BLaER1 (cell line): ENCODE results near the gene CD3G.
A peak's percentile ranks its signal among the peaks of the same experiment; 100 is the strongest.

Experiments used
- H3K27ac ChIP-seq: shearing (Covaris generic); formaldehyde crosslinking; 2 replicates; pipeline ENCODE4 v1.8.1; 2022
- H3K27me3 ChIP-seq: shearing (Covaris generic); formaldehyde crosslinking; 2 replicates; pipeline ENCODE4 v1.8.1; 2022
- H3K36me3 ChIP-seq: shearing (Covaris generic); formaldehyde crosslinking; 2 replicates; pipeline ENCODE4 v1.8.1; 2022
- H3K4me1 ChIP-seq: shearing (Covaris generic); formaldehyde crosslinking; 2 replicates; pipeline ENCODE4 v1.8.1; 2022
- H3K4me2 ChIP-seq: shearing (Covaris generic); formaldehyde crosslinking; 2 replicates; pipeline ENCODE4 v1.8.1; 2022
- H3K4me3 ChIP-seq: shearing (Covaris generic); formaldehyde crosslinking; 2 replicates; pipeline ENCODE4 v1.8.1; 2022
- H3K9ac ChIP-seq: shearing (Covaris generic); formaldehyde crosslinking; 2 replicates; pipeline ENCODE4 v1.8.1; 2022
- H3K9me3 ChIP-seq: shearing (Covaris generic); formaldehyde crosslinking; 2 replicates; pipeline ENCODE4 v1.8.1; 2022
- H4K20me1 ChIP-seq: shearing (Covaris generic); formaldehyde crosslinking; 2 replicates; pipeline ENCODE4 v1.8.1; 2022
- Cebpa-rat ChIP-seq: shearing (Covaris generic); IDR thresholded peaks from 2 replicates; pipeline ENCODE4 v1.8.1; 2022

CD3G gene

GRCh38 chr11:118322721-118323120 lies 21.4 kb upstream of the CD3G start:
- no peak for TF ChIP-seq Cebpa-rat
- H3K4me3 ChIP-seq, result no peak overlapping the region
- H3K27ac ChIP-seq, result no peak overlapping the region; the same call in 1 of the 2 replicates
- H3K36me3 ChIP-seq, result no peaks in the 10 kb centered on the region
- H4K20me1 ChIP-seq, result no peaks in the 10 kb centered on the region
- no peaks in the 10 kb centered on the region for H3K9me3 ChIP-seq
- H3K4me2 ChIP-seq, result no peak overlapping the region
- peaks cover 38% of the 10 kb centered on the region for H3K4me1 ChIP-seq
- H3K27me3 ChIP-seq, result no peaks in the 10 kb centered on the region
- H3K9ac ChIP-seq, result no peak overlapping the region

GRCh38 chr11:118325283-118325682 lies 18.9 kb upstream of the CD3G start:
- Histone ChIP-seq H3K9me3 (no peaks in the 10 kb centered on the region), H3K4me2 (no peak overlapping the region), H3K4me3 (no peak overlapping the region), H4K20me1 (no peaks in the 10 kb centered on the region), H3K27me3 (no peaks in the 10 kb centered on the region), H3K9ac (no peak overlapping the region), H3K36me3 (no peaks in the 10 kb centered on the region), H3K4me1 (peaks cover 17% of the 10 kb centered on the region), H3K27ac (no peak overlapping the region)
- no peak for TF ChIP-seq Cebpa-rat

DNA sequence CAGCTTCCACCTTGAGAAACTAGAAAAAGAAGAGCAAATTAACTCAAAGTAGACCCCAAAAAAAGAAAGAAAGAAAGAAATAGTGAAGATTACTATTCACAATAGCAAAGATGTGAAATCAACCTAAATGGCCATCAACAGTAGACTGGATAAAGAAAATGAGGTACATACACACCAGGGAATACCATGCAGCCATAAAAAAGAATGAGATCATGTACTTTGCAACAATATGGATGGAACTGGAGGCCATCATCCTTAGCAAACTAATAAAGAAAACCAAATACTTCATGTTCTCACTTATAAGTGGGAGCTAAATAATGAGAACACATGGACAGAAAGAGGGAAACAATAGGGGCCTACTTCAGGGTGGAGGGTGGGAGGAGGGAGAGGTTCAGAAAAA lies 15.4 kb upstream of the CD3G start:
- Histone ChIP-seq H3K9ac (no peak overlapping the region), H3K4me2 (no peak overlapping the region), H3K27ac (no peak overlapping the region), H4K20me1 (no peaks in the 10 kb centered on the region), H3K36me3 (no peaks in the 10 kb centered on the region), H3K4me1 (no peaks in the 10 kb centered on the region), H3K27me3 (no peaks in the 10 kb centered on the region), H3K4me3 (no peak overlapping the region), H3K9me3 (peaks cover 11% of the 10 kb centered on the region)
- no peak for TF ChIP-seq Cebpa-rat

GRCh38 chr11:118334745-118335144 lies 9.4 kb upstream of the CD3G start:
- H3K27me3 ChIP-seq, result no peaks in the 10 kb centered on the region
- peaks cover 12% of the 10 kb centered on the region for H3K4me1 ChIP-seq
- no peaks in the 10 kb centered on the region for H3K36me3 ChIP-seq
- H3K4me3 ChIP-seq, result no peak overlapping the region
- H3K9ac ChIP-seq, result no peak overlapping the region
- no peak for TF ChIP-seq Cebpa-rat
- no peak overlapping the region for H3K4me2 ChIP-seq
- no peak overlapping the region for H3K27ac ChIP-seq
- H4K20me1 ChIP-seq, result no peaks in the 10 kb centered on the region
- H3K9me3 ChIP-seq, result peaks cover 11% of the 10 kb centered on the region

DNA sequence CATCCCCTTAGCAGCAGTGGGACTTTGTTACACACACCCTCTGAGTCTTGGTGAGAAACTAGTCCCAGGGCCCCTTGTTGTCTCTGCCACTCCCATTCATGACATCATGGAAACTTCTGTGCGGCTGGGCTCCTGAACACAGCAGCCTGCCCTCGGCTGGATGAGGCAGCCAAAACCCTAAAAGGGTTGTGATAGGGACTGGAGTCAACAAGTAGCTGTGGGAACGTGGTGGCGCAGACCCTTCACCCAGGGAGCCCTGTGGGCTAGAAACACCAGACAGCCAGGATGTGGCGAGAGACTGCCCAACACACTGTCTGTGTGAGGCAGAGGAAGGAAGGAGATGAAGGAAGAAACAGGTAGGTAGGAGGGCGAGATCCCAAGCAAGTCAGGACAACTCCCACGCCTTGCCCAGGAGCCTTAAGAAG lies 5.5 kb upstream of the CD3G start:
- Histone ChIP-seq H3K9ac (no peak overlapping the region), H3K4me3 (no peak overlapping the region), H3K4me1 (peaks cover 12% of the 10 kb centered on the region), H3K4me2 (peak overlapping the region; percentile 55), H3K9me3 (no peaks in the 10 kb centered on the region), H3K27ac (peak overlapping the region; percentile 50), H3K36me3 (no peaks in the 10 kb centered on the region), H4K20me1 (no peaks in the 10 kb centered on the region), H3K27me3 (no peaks in the 10 kb centered on the region)
- TF ChIP-seq Cebpa-rat, result no peak

- peak overlapping the region; percentile 55; the same call in 1 of the 2 replicates for H3K4me2 ChIP-seq
- no peaks in the 10 kb centered on the region for H3K27me3 ChIP-seq
- no peak for TF ChIP-seq Cebpa-rat
- H3K9ac ChIP-seq, result no peak overlapping the region
- no peak overlapping the region for H3K4me3 ChIP-seq
- no peaks in the 10 kb centered on the region for H4K20me1 ChIP-seq
- no peaks in the 10 kb centered on the region for H3K36me3 ChIP-seq
- peaks cover 12% of the 10 kb centered on the region for H3K4me1 ChIP-seq
- H3K27ac ChIP-seq, result no peak overlapping the region; the same call in 1 of the 2 replicates
- no peaks in the 10 kb centered on the region for H3K9me3 ChIP-seq
These were observed 4.7 kb upstream of the CD3G start for GRCh38 chr11:118339281-118339961.

- H4K20me1 ChIP-seq, result no peaks in the 10 kb centered on the region
- H3K4me2 ChIP-seq, result no peak overlapping the region
- no peak for TF ChIP-seq Cebpa-rat
- no peaks in the 10 kb centered on the region for H3K27me3 ChIP-seq
- no peaks in the 10 kb centered on the region for H3K9me3 ChIP-seq
- no peak overlapping the region for H3K27ac ChIP-seq
- H3K4me3 ChIP-seq, result no peak overlapping the region
- no peak overlapping the region for H3K9ac ChIP-seq
- no peaks in the 10 kb centered on the region for H3K36me3 ChIP-seq
- H3K4me1 ChIP-seq, result peaks cover 12% of the 10 kb centered on the region
These were observed 3.7 kb upstream of the CD3G start for GRCh38 chr11:118340449-118340848.

DNA sequence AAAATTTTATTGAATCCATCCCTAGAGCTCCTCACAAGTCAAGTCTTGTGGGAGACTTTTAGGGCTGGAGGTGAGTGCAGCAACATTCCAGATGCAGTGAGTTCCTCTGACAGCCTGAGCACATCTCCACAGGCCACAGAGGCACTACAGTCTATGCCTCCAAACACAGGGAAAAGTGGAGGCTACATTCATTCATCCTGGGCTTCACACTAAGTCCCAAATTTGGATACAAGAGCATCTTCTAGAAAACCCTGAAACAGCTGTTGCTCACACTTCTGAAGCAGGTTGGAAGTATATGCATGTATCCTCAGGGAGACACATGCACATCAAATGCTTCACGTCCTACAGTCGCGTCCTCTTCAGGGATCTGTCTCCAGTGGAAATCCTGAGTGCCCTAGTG lies 2.9 kb upstream of the CD3G start:
- Histone ChIP-seq H4K20me1 (no peaks in the 10 kb centered on the region), H3K4me2 (no peak overlapping the region), H3K27ac (no peak overlapping the region), H3K9me3 (no peaks in the 10 kb centered on the region), H3K4me3 (no peak overlapping the region), H3K27me3 (no peaks in the 10 kb centered on the region), H3K9ac (no peak overlapping the region), H3K4me1 (peaks cover 12% of the 10 kb centered on the region), H3K36me3 (no peaks in the 10 kb centered on the region)
- no peak for TF ChIP-seq Cebpa-rat

DNA sequence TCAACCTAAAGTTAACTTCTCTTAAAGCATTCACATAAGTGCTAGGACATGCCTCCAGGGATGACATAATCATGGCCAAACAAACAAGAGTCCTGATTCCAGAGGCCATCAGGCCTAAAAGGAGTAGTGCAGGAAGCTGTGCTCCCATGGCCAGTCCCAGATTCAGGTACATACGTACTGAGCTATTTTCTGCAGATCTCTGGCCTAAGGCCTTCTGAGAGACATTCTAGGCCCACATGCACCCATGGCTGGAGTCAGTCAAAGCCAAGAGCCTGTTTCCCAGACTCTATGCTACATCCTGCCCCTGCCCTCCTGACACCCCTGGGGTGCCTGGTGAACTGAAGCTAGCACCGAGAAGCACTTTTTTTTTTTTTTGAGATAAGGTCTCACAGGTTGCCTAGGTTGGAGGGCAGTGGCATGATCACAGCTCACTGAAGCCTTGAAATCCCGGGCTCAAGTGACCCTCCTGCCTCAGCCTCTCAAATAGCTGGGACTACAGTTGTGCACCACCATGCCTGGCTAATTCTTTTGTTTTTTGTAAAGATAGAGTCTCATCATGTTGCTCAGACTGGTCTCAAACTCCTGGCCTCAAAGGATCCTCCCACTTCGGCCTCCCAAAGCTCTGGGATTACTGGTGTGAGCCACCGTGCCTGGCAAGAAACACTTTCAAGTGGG lies 2.2 kb upstream of the CD3G start:
- Histone ChIP-seq H3K4me2 (no peak overlapping the region), H3K27me3 (no peaks in the 10 kb centered on the region), H3K4me1 (peaks cover 12% of the 10 kb centered on the region), H4K20me1 (no peaks in the 10 kb centered on the region), H3K27ac (no peak overlapping the region), H3K36me3 (no peaks in the 10 kb centered on the region), H3K9me3 (no peaks in the 10 kb centered on the region), H3K9ac (no peak overlapping the region), H3K4me3 (no peak overlapping the region)
- no peak for TF ChIP-seq Cebpa-rat

DNA sequence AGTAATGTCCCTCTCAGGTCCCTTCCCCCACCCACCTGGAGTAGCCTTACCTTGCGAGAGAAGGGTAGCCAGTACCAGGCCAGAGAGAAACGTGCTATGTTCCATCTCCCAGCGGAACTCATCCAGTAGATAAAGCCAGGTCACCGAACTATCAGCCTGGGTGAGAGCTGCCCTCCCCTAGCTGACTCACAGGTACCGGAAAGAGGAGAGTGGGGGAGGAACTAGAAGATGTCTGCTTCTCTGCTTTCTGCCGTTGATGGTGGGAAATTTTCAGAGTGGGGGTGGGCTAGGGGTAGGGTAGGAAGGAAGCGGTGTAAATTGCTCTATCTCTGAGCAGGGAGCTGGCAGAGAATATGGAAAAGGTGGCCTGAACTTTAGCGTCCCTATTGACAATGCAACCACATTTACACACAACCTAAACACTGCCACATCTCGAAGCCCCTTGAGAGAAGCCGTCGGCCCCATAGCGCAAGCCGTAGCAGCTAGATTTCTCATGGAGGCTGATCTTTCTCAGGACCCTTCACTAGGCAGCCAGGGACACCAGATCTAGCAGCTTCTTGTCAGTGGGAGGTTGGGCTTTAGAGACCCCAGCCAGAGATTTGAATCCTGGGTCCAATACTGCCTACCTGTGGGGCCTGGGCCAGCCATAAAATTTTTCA lies 1.5 kb upstream of the CD3G start, which contains the start of gene CD3D:
TSS of gene CD3D (minus strand) at position 203 of the 659 bp plus-strand sequence. CDS start at position 105, 98 bp downstream.
- H3K4me2 ChIP-seq, result no peak within 1 kb of the TSS
- H3K27me3 ChIP-seq, result no peaks in the 10 kb centered on the region
- no peaks in the 10 kb centered on the region for H4K20me1 ChIP-seq
- TF ChIP-seq Cebpa-rat, result no peak
- peaks cover 12% of the 10 kb centered on the region for H3K4me1 ChIP-seq
- H3K27ac ChIP-seq, result no peak within 1 kb of the TSS
- H3K9ac ChIP-seq, result no peak within 1 kb of the TSS
- H3K4me3 ChIP-seq, result no peak within 1 kb of the TSS
- H3K36me3 ChIP-seq, result no peaks in the 10 kb centered on the region
- H3K9me3 ChIP-seq, result no peaks in the 10 kb centered on the region
